Activated B cell treated with CpG ODN at 0.5 μM for 24 hours (primary cell): ENCODE results near the gene RFX1. TPM values are rescaled to one million over a fixed set of nuclear protein-coding genes. Genes with fewer than 3 reads are reported as not detected.

ENCODE experiments used
- ATAC-seq: fragments of 200-7000 bp; cut with Tn5 transposase; one replicate; pipeline ENCODE4 v1.10.0; 2021; ENCODE audit warnings: low read depth, mild to moderate bottlenecking, moderate library complexity
- CTCF ChIA-PET: fragments of 350-600 bp; sonication (Branson Sonifier 250); formaldehyde crosslinking; loops from one replicate; lab custom pipeline; 2021; ENCODE audit warnings: antibody characterized with exemption; lab: Charles Lee
- POLR2A ChIA-PET: fragments of 350-600 bp; sonication (Branson Sonifier 250); formaldehyde crosslinking; loops from one replicate; lab custom pipeline; 2021; ENCODE audit warnings: antibody characterized with exemption; lab: Charles Lee
- DNase-seq: peaks from one replicate; pipeline ENCODE4 v3.0.0; 2022
- H3K27ac Mint-ChIP-seq: one replicate; pipeline ENCODE4 v1.8.0; 2020; ENCODE audit warnings: mixed read lengths
- H3K27me3 Mint-ChIP-seq: one replicate; pipeline ENCODE4 v1.8.0; 2021; ENCODE audit warnings: mixed read lengths
- H3K36me3 Mint-ChIP-seq: one replicate; pipeline ENCODE4 v1.8.0; 2021; ENCODE audit warnings: low read depth, mixed read lengths
- H3K4me1 Mint-ChIP-seq: one replicate; pipeline ENCODE4 v1.8.0; 2021; ENCODE audit warnings: mixed read lengths
- H3K4me3 Mint-ChIP-seq: one replicate; pipeline ENCODE4 v1.8.0; 2020; ENCODE audit warnings: mild to moderate bottlenecking, mixed read lengths
- H3K9me3 Mint-ChIP-seq: one replicate; pipeline ENCODE4 v1.8.0; 2020; ENCODE audit warnings: mixed read lengths
- CTCF ChIP-seq: fragments of 200-600 bp; IDR thresholded peaks from one replicate; pipeline ENCODE4 v1.8.0; 2022; ENCODE audit warnings: antibody characterized with exemption, mild to moderate bottlenecking
- intact Hi-C: fragments of 100-400 bp; cut with micrococcal nuclease; formaldehyde crosslinking; loops from one replicate; pipeline ENCODE4 v1.15.1; 2024
- total RNA-seq: library from RNA; stranded (reverse); gene quantifications from 2 replicates; pipeline ENCODE4 v1.2.3, GENCODE V29; 2022

RFX1 gene
- total RNA-seq, 1 donor from 2014 or later = 19.0 TPM

GRCh38 chr19:13990085-13990484 is 16.0 kb downstream of the RFX1 start:
- peaks cover 45% of the 10 kb centered on the region for H3K4me1 Mint-ChIP-seq

GRCh38 chr19:13989487-13989886 is 16.6 kb downstream of the RFX1 start:
- Mint-ChIP-seq H3K9me3 (no peaks in the 10 kb centered on the region), H3K27ac (no peak overlapping the region), H3K4me3 (no peak overlapping the region), H3K36me3 (peaks cover 41% of the 10 kb centered on the region), H3K4me1 (peaks cover 51% of the 10 kb centered on the region), H3K27me3 (no peaks in the 10 kb centered on the region)
- no peak for TF ChIP-seq CTCF
- POLR2A ChIA-PET = interaction anchor here (1.0 to 7.1 kb wide), 2 partner anchors 11 to 17 kb away, joined by 3 to 107 read pairs; partner anchors contain the start of gene RFX1
- DNase-seq (no peak), ATAC-seq (no peak)
- CTCF ChIA-PET = no interaction called here
- intact Hi-C loops = no loop called here

More at GRCh38 chr19:13990085-13990484, 16.0 kb downstream of the RFX1 start:
- no peak for TF ChIP-seq CTCF
- no peak for ATAC-seq
- no peak overlapping the region for H3K4me3 Mint-ChIP-seq
- DNase-seq = no peak
- intact Hi-C loops = no loop called here
- peaks cover 43% of the 10 kb centered on the region for H3K36me3 Mint-ChIP-seq
- ChIA-PET CTCF (no interaction called here), POLR2A (interaction anchor here (1.0 to 7.1 kb wide), 2 partner anchors 11 to 16 kb away, joined by 3 to 107 read pairs; partner anchors contain the start of gene RFX1)
- no peaks in the 10 kb centered on the region for H3K9me3 Mint-ChIP-seq
- H3K27me3 Mint-ChIP-seq = no peaks in the 10 kb centered on the region
- no peak overlapping the region for H3K27ac Mint-ChIP-seq

GRCh38 chr19:13987101-13987890 is 18.8 kb downstream of the RFX1 start:
- TF ChIP-seq CTCF = no peak
- ChIA-PET POLR2A (interaction anchor here (0.6 to 7.1 kb wide), 12 partner anchors 8 to 193 kb away, joined by 3 to 107 read pairs (median 6); partner anchors contain the start of genes DCAF15, IL27RA and RFX1), CTCF (interaction anchor here (1.2 kb wide), 1 partner anchor 44 kb away, joined by 5 read pairs; the partner anchor contains the start of gene IL27RA)
- Mint-ChIP-seq H3K27ac (peak overlapping the region; percentile 97), H3K27me3 (no peaks in the 10 kb centered on the region), H3K4me3 (peak overlapping the region; percentile 60), H3K9me3 (no peaks in the 10 kb centered on the region), H3K4me1 (peaks cover 70% of the 10 kb centered on the region), H3K36me3 (peaks cover 32% of the 10 kb centered on the region)
- intact Hi-C loops = no loop called here
- DNase-seq (no peak), ATAC-seq (no peak)

- intact Hi-C loops = loop anchor here (1.0 kb wide), 4 partner anchors 20 to 46 kb away; partner anchors contain the start of genes DCAF15 and RFX1
- ATAC-seq (peak; percentile 83), DNase-seq (peak; percentile 94)
- peak overlapping the region; percentile 60 for H3K4me3 Mint-ChIP-seq
- ChIA-PET POLR2A (interaction anchor here (0.5 to 7.1 kb wide), 12 partner anchors 8 to 210 kb away, joined by 3 to 107 read pairs (median 5); partner anchors contain the start of genes DCAF15, IL27RA and RFX1), CTCF (no interaction called here)
- TF ChIP-seq CTCF = no peak
- H3K36me3 Mint-ChIP-seq = peaks cover 30% of the 10 kb centered on the region
- H3K27me3 Mint-ChIP-seq = no peaks in the 10 kb centered on the region
- no peaks in the 10 kb centered on the region for H3K9me3 Mint-ChIP-seq
- H3K4me1 Mint-ChIP-seq = peaks cover 78% of the 10 kb centered on the region
- peak overlapping the region; percentile 97 for H3K27ac Mint-ChIP-seq
Measured at GRCh38 chr19:13986348-13986904, 19.7 kb downstream of the RFX1 start.
